Measurements from ENCODE around the gene RFNG. TPM values are rescaled to one million over a fixed set of nuclear protein-coding genes. Genes with fewer than 3 reads are reported as not detected.

Gene RFNG
- total RNA-seq, 1 experiment from 2014 or later, result 52.0 TPM

DNA sequence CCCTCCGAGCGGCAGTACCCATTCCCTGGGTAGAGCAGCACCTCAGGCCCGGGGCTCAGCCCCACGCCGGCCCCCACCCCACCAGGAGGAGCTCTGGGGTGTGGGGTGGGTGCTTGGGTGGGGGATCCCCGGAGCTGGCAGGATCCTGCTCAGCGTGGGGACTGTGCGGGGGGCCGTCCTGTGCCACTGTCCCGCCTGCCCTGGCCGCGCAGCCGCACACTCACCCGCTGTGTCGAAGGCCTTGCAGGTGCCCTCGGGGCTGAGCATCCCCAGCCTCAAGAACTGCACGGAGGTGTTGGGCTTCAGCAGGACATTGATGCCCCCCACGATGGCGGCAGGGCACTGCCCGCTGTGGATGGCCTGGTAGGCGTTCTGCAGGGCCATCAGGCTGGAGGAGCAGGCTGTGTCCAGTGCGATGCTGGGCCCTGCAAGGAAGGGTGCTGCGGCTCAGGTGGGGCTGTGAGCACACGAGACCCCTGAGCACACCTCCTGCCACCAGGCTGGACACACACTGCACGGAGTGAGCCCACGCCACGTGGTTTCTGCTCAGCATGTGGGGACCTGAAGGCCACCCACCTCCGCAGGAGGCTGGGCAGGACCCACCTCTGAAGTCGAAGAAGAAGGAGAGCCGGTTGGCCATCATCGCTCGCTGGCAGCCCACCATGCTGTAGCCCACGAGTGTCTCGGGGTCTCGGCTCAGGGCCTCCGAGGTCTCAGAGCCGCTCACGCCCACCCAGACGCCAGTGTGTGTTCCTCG lies 41.6 kb upstream of the RFNG start:
- H3K27me3 ChIP-seq (ENCODE audit: insufficient read depth, low read length), result no peaks in the 10 kb centered on the region
- H3K9me3 ChIP-seq (ENCODE audit: control insufficient read depth in 1 of 2, insufficient read depth in 1 of 2, low read depth in 1 of 2, low read length in 2 of 2), result no peaks in the 10 kb centered on the region
- peak overlapping the region; percentile 27; the same call in 1 of the 2 replicates for H3K27ac ChIP-seq (ENCODE audit: low read depth, low read length)
- intact Hi-C loops (cut with micrococcal nuclease), result no loop called here
- H3K9me2 ChIP-seq (ENCODE audit: insufficient read depth), result no peaks in the 10 kb centered on the region
- no peak for TF ChIP-seq EZH2 (IDR thresholded peaks at IDR 0.05)
- TF ChIP-seq ZFX (IDR thresholded peaks at IDR 0.05), result no peak
- TF ChIP-seq REST (IDR thresholded peaks at IDR 0.05; ENCODE audit: low read depth), result no peak
- TF ChIP-seq CTCF (IDR thresholded peaks at IDR 0.05 in 2 of 3, conservative IDR thresholded peaks at IDR 0.05 in 1 of 3; ENCODE audit: borderline replicate concordance in 1 of 3, insufficient read depth in 1 of 3, low read depth in 2 of 3, low read length in 2 of 3), result no peak
- TF ChIP-seq SIN3A (IDR thresholded peaks at IDR 0.05; ENCODE audit: low read depth), result no peak
- no peak for TF ChIP-seq ELF1 (IDR thresholded peaks at IDR 0.05; ENCODE audit: borderline replicate concordance, low read depth)
- no peak for TF ChIP-seq SP1 (IDR thresholded peaks at IDR 0.05; ENCODE audit: low read depth)
- no peak for TF ChIP-seq ZBTB33 (IDR thresholded peaks at IDR 0.05; ENCODE audit: extremely low read depth, insufficient replicate concordance, low read length)
- TF ChIP-seq SRF (IDR thresholded peaks at IDR 0.05; ENCODE audit: low read depth), result no peak
- H2AFZ ChIP-seq (ENCODE audit: low read depth, low read length, poor library complexity, severe bottlenecking), result no peak overlapping the region
- no peak for DNase-seq (ENCODE audit: low read depth, low spot score)
- ATAC-seq, result no peak
- no peak overlapping the region for H3K4me3 ChIP-seq (replicated peaks in 1 of 2; ENCODE audit: low read depth in 1 of 2, low read length in 2 of 2)
- no TSS peak for BruUV-seq (replicated peaks)
- H3K9ac ChIP-seq (ENCODE audit: low read length), result no peak overlapping the region
- peaks cover 9% of the 10 kb centered on the region; the same call in 1 of the 2 replicates for H4K20me1 ChIP-seq (ENCODE audit: insufficient read depth)
- H3K4me1 ChIP-seq (ENCODE audit: control insufficient read depth in 1 of 2, insufficient read depth in 2 of 2, low read length in 2 of 2), result peaks cover 7 to 15% of the 10 kb centered on the region in 2 experiments
- no peak overlapping the region for H3K4me2 ChIP-seq (ENCODE audit: low read length)
- CTCF ChIA-PET, result no interaction called here
- H3K79me2 ChIP-seq (ENCODE audit: insufficient read depth, low read length), result peaks cover 96% of the 10 kb centered on the region
- POLR2A ChIA-PET, result no interaction called here
- peaks cover 72 to 85% of the 10 kb centered on the region in 2 experiments for H3K36me3 ChIP-seq (ENCODE audit: control insufficient read depth in 1 of 2, insufficient read depth in 2 of 2, low read length in 2 of 2)
- RAD21 ChIA-PET (ENCODE audit: low non-redundant PET in 1 of 2, low total read pairs in 2 of 2, uncharacterized antibody in 2 of 2, unreplicated experiment in 2 of 2), result no interaction called here
